Stomach (tissue), 4 donors: ENCODE results near the gene GAS1.

Source experiments
- CTCF ChIP-seq, 7 experiments: fragments of 450-650 bp in 4 of 7; fragments of 200-600 bp in 3 of 7; sonication (generic) in 3 of 7; IDR thresholded peaks; one replicate each; pipeline ENCODE4 v1.5.1; 2016 to 2019; ENCODE audit warnings: antibody characterized with exemption in 7 of 7, control low read depth in 2 of 7, mild to moderate bottlenecking in 1 of 7
- EP300 ChIP-seq: sonication (generic); formaldehyde crosslinking; IDR thresholded peaks from one replicate; pipeline ENCODE4 v1.6.1; 2017; ENCODE audit warnings: antibody characterized with exemption
- POLR2A ChIP-seq, 4 donors: fragments of 450-650 bp; IDR thresholded peaks; one replicate each; pipeline ENCODE4 v1.6.1; 2016; ENCODE audit warnings: antibody characterized with exemption in 4 of 4, control low read depth in 2 of 4, mild to moderate bottlenecking in 1 of 4, moderate library complexity in 1 of 4

GRCh38 chr9:86908261-86908660, 39.0 kb downstream of the GAS1 start:
- no peak for TF ChIP-seq CTCF (IDR thresholded peaks at IDR 0.05)
- no peak for TF ChIP-seq EP300
- TF ChIP-seq POLR2A (IDR thresholded peaks at IDR 0.05): no peak
